Uterus (tissue), 4 donors: ENCODE results near the gene ERP27. TPM values are rescaled to one million over a fixed set of nuclear protein-coding genes. Genes with fewer than 3 reads are reported as not detected.

Experiments used
- DNase-seq, 2 donors: peaks; one replicate each; pipeline ENCODE4 v3.0.0-alpha.2; 2019 to 2020
- H3K27ac ChIP-seq, 2 donors: fragments of 200-600 bp; sonication (generic); 1 replicate in 1 of 2; 2 replicates in 1 of 2; pipeline ENCODE4 v1.5.1; 2016 to 2018
- H3K27me3 ChIP-seq, 2 donors: fragments of 200-600 bp; sonication (generic); one replicate each; pipeline ENCODE4 v1.5.1; 2018 to 2019; ENCODE audit warnings: control low read depth in 1 of 2
- H3K36me3 ChIP-seq, 2 donors: fragments of 200-600 bp; sonication (generic); one replicate each; pipeline ENCODE4 v1.5.1; 2019; ENCODE audit warnings: control low read depth in 1 of 2
- H3K4me1 ChIP-seq, 2 donors: fragments of 200-600 bp; sonication (generic); one replicate each; pipeline ENCODE4 v1.5.1; 2018 to 2019; ENCODE audit warnings: control low read depth in 1 of 2
- H3K4me3 ChIP-seq, 2 donors: fragments of 200-600 bp; sonication (generic); 1 replicate in 1 of 2; 2 replicates in 1 of 2; pipeline ENCODE4 v1.5.1; 2018 to 2019; ENCODE audit warnings: mild to moderate bottlenecking in 1 of 2
- H3K9me3 ChIP-seq, 2 donors: fragments of 200-600 bp; sonication (generic); one replicate each; pipeline ENCODE4 v1.5.1; 2019; ENCODE audit warnings: control low read depth in 1 of 2
- POLR2A ChIP-seq, 2 donors: fragments of 450-650 bp; IDR thresholded peaks; one replicate each; pipeline ENCODE4 v1.6.1; 2016; ENCODE audit warnings: antibody characterized with exemption in 2 of 2, mild to moderate bottlenecking in 1 of 2, moderate library complexity in 1 of 2
- intact Hi-C: fragments of 100-400 bp; cut with DNase I; formaldehyde crosslinking; loops from one replicate; pipeline ENCODE4 v1.15.1; 2023; ENCODE audit warnings: low total_unique reads
- total RNA-seq, 4 donors: library from RNA; depleted of rRNA in 3 of 4; stranded (reverse); fragments of >200 nt in 3 of 4; gene quantifications; one replicate each; pipeline versions ENCODE4 v1.1.0 to v1.2.4, GENCODE V29; 2014 to 2023
- TF ChIP-seq, protein P1 (sequence below), 4 experiments: fragments of 200-600 bp in 2 of 4; fragments of 450-650 bp in 2 of 4; sonication (generic) in 2 of 4; IDR thresholded peaks; one replicate each; pipeline ENCODE4 v1.5.1; 2016 to 2019; ENCODE audit warnings: antibody characterized with exemption in 4 of 4, mild to moderate bottlenecking in 2 of 4, moderate library complexity in 1 of 4
- donor health status: DM: yes; HTN: yes; CAD: no.

The ERP27 gene
- total RNA-seq, 4 donors from 2014 or later: 0.61 to 2.6 (median 1.5) TPM; not detected in 1

DNA sequence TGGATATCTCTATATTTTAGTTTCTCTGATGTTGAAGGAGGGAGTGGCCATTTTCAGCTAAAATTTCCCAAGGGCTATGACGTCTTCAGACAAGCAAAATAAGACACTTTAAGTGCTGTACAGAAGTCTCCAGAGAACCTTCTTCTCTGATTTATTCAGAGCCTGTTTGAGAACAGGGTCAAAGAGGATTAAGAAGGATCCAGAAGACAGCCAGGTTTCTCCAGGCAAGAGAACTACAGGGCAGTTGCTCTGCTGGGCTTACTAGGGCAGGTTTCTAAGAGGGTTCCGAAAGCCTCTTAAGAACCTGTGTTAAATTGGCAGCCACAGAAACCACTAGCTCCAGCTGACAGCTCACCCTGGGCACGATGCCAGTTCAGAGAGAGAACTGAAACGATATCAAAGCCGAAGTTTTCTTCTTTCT, 53.9 kb downstream of the ERP27 start:
- no peaks in the 10 kb centered on the region for H3K36me3 ChIP-seq
- peak; percentile 81 to 89 for DNase-seq
- intact Hi-C loops: no loop called here
- H3K27me3 ChIP-seq: no peaks in the 10 kb centered on the region
- H3K4me3 ChIP-seq: peak overlapping the region; percentile 37 to 55
- TF ChIP-seq POLR2A (IDR thresholded peaks at IDR 0.05): peak; percentile 39 to 55
- TF ChIP-seq, protein P1, sequence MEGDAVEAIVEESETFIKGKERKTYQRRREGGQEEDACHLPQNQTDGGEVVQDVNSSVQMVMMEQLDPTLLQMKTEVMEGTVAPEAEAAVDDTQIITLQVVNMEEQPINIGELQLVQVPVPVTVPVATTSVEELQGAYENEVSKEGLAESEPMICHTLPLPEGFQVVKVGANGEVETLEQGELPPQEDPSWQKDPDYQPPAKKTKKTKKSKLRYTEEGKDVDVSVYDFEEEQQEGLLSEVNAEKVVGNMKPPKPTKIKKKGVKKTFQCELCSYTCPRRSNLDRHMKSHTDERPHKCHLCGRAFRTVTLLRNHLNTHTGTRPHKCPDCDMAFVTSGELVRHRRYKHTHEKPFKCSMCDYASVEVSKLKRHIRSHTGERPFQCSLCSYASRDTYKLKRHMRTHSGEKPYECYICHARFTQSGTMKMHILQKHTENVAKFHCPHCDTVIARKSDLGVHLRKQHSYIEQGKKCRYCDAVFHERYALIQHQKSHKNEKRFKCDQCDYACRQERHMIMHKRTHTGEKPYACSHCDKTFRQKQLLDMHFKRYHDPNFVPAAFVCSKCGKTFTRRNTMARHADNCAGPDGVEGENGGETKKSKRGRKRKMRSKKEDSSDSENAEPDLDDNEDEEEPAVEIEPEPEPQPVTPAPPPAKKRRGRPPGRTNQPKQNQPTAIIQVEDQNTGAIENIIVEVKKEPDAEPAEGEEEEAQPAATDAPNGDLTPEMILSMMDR (IDR thresholded peaks at IDR 0.05): no peak
- no peaks in the 10 kb centered on the region for H3K9me3 ChIP-seq
- H3K4me1 ChIP-seq: no peaks in the 10 kb centered on the region
- H3K27ac ChIP-seq: peak overlapping the region; percentile 85 to 95

DNA sequence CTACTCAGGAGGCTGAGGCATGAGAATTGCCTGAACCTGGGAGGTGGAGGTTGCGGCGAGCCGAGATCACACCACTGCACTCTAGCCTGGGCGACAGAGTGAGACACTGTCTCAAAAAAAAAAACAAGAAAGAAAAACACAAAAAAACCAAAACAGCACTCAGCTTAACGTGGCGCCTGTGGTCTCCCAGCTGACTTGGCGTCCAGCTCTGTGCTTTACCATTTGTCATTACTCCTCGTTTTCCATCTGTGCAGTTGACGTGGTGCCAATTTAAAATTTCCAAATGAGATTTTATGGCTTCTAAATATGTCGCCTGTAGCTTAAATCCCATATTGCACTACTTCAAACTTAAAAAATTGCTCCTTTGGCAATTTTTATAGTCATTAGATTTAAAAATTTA, 54.7 kb downstream of the ERP27 start:
- TF ChIP-seq, protein P1 (IDR thresholded peaks at IDR 0.05): no peak
- TF ChIP-seq POLR2A (IDR thresholded peaks at IDR 0.05): no peak
- H3K4me1 ChIP-seq: no peaks in the 10 kb centered on the region
- H3K27me3 ChIP-seq: no peaks in the 10 kb centered on the region
- no peak for DNase-seq
- H3K4me3 ChIP-seq: peak overlapping the region; percentile 37 to 55
- H3K27ac ChIP-seq: peak overlapping the region; percentile 85 to 95
- intact Hi-C loops: no loop called here
- H3K36me3 ChIP-seq: no peaks in the 10 kb centered on the region
- H3K9me3 ChIP-seq: no peaks in the 10 kb centered on the region

DNA sequence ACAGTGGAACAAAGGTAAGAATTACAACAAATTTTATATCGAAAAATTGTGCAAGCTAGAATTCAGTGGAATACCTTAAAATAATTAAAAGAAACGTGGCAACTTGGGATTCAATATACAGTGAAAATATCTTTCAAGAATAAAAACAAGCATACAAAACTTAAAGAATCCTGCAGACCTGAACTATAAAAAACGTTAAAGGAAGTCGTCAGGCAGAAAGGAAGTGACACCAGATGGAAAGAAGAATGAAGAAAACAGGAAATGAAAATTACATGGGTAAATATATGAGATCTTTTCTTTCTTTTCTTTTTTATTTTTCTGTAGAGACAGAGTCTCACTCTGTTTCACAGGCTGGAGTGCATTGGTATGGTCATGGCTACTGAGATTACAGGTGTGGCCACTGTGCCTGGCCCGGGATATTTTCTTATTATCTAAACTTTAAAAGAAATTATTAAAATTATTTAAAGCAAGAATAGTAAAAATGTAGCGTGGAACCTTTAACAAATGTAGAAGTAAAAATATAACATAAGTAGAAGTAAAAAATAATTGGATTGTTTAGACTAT, 57.4 kb downstream of the ERP27 start:
- Histone ChIP-seq H3K27me3 (no peaks in the 10 kb centered on the region), H3K4me3 (no peak overlapping the region), H3K27ac (no peak overlapping the region), H3K4me1 (no peaks in the 10 kb centered on the region), H3K9me3 (no peaks in the 10 kb centered on the region), H3K36me3 (no peaks in the 10 kb centered on the region)
- TF ChIP-seq, protein P1 (IDR thresholded peaks at IDR 0.05): no peak
- no peak for TF ChIP-seq POLR2A (IDR thresholded peaks at IDR 0.05)
- intact Hi-C loops: no loop called here
- DNase-seq: no peak

DNA sequence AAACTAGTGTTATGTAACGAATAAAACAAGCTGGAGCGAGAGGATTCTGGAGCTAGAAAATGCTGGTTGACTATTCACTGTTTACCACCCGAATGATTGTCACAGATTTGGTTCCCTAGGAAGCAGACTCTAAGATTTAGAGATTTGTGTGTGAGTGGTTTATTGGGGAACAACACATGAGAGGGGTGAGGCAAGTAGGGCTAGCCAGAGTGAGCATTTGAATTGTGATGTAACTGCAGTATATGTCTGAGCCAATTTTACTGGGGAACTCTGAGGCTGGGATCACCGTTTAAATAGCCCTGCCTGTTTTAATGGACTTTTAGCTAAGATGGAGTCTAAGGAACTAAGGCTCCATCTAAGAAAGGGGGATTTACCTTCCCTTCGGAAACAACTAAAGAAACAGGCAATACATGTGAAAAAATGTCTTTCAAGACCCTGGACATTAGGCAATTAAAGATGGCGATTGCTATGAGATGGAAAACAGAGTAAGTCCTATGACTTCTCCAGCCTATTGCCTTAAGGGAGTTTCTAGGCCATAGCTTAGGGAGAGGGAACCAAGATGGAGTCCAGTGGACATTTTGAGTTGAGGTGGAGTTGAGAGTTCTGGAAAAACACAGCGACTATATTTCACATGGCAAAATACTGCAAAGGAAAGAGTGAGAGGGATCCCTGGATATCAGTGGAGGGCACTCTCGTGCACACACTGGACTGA, 59.0 kb downstream of the ERP27 start:
- intact Hi-C loops: no loop called here
- Histone ChIP-seq H3K27ac (no peak overlapping the region), H3K36me3 (no peaks in the 10 kb centered on the region), H3K27me3 (no peaks in the 10 kb centered on the region), H3K4me3 (no peak overlapping the region), H3K9me3 (no peaks in the 10 kb centered on the region), H3K4me1 (no peaks in the 10 kb centered on the region)
- no peak for DNase-seq
- TF ChIP-seq POLR2A (IDR thresholded peaks at IDR 0.05): no peak
- TF ChIP-seq, protein P1 (IDR thresholded peaks at IDR 0.05): no peak

DNA sequence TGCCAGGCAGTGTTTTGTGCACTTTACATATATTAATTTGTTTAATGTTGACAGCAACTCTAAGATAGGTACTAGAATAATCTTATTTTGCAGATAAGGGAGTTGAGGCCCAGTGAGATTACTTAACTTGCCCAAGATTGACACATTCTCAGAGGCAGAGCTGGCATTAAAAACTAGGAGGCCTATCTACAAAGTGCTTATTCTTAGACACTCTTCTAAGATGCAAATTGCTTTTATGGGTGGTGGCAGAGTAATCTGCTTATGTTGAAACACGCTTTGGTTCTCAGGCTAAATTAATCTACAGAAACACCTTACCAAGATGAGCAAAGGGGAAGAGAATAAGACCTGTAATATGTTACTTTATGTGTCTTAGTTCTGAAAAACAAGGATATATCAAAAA, 59.8 kb downstream of the ERP27 start:
- no peaks in the 10 kb centered on the region for H3K27me3 ChIP-seq
- intact Hi-C loops: no loop called here
- no peak for DNase-seq
- H3K36me3 ChIP-seq: no peaks in the 10 kb centered on the region
- no peaks in the 10 kb centered on the region for H3K9me3 ChIP-seq
- H3K4me3 ChIP-seq: no peak overlapping the region
- no peak for TF ChIP-seq POLR2A (IDR thresholded peaks at IDR 0.05)
- TF ChIP-seq, protein P1 (IDR thresholded peaks at IDR 0.05): no peak
- no peaks in the 10 kb centered on the region for H3K4me1 ChIP-seq
- H3K27ac ChIP-seq: no peak overlapping the region
